Keratinocyte (primary cell): Measurements from ENCODE around the gene ARHGAP31.

ENCODE experiments used
- EZH2 ChIP-seq: IDR thresholded peaks from one replicate; pipeline ENCODE4 v1.6.1; 2012; ENCODE audit warnings: inconsistent platforms, mild to moderate bottlenecking, low read length, moderate library complexity
- TF ChIP-seq, protein P1 (sequence below), 3 experiments: IDR thresholded peaks in 1 of 3; conservative IDR thresholded peaks in 1 of 3; optimal IDR thresholded peaks in 1 of 3; 2 replicates in 2 of 3; 3 replicates in 1 of 3; pipeline versions ENCODE3 to v1.5.1; 2011; ENCODE audit warnings: low read length in 3 of 3, mild to moderate bottlenecking in 3 of 3, moderate library complexity in 2 of 3, control low read depth in 1 of 3, inconsistent platforms in 1 of 3; ENCODE audit not compliant: insufficient read depth in 2 of 3; ENCODE audit errors: extremely low read depth in 1 of 3

DNA sequence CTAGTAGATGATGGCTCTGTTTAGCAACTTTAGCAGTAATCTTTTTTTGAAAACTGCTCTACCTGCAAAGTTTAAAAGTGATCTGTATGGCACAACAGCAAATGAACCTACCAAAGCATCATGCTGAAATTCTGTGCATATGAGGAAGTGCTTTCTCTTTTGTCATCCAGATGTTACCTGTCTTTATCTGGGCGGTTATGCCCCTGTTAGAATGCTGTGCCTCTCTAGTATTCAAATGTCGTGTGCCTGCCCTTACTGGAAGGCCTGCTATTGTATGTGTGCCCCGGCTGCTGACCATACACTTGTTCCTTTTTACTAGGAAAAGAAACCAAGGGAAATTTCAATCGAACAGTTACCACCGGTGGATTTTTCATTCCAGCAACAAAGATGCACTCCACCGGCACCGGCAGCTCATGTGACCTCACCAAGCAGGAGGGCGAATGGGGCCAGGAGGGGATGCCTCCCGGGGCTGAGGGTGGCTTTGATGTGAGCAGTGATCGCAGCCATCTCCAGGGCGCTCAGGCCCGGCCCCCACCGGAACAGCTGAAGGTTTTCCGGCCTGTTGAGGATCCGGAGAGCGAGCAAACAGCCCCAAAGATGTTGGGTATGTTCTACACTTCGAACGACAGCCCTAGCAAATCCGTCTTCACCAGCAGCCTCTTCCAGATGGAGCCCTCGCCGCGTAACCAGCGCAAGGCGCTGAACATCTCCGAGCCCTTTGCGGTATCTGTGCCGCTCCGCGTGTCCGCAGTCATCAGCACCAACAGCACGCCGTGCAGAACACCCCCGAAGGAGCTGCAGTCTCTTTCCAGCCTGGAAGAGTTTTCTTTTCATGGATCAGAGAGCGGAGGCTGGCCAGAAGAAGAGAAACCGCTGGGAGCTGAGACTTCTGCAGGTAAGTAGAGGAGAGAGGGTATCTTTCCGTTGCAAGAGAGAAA, 107.6 kb downstream of the ARHGAP31 start:
- TF ChIP-seq, protein P1, sequence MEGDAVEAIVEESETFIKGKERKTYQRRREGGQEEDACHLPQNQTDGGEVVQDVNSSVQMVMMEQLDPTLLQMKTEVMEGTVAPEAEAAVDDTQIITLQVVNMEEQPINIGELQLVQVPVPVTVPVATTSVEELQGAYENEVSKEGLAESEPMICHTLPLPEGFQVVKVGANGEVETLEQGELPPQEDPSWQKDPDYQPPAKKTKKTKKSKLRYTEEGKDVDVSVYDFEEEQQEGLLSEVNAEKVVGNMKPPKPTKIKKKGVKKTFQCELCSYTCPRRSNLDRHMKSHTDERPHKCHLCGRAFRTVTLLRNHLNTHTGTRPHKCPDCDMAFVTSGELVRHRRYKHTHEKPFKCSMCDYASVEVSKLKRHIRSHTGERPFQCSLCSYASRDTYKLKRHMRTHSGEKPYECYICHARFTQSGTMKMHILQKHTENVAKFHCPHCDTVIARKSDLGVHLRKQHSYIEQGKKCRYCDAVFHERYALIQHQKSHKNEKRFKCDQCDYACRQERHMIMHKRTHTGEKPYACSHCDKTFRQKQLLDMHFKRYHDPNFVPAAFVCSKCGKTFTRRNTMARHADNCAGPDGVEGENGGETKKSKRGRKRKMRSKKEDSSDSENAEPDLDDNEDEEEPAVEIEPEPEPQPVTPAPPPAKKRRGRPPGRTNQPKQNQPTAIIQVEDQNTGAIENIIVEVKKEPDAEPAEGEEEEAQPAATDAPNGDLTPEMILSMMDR (optimal IDR thresholded peaks at IDR 0.05 in 1 of 3, IDR thresholded peaks at IDR 0.05 in 1 of 3, conservative IDR thresholded peaks at IDR 0.05 in 1 of 3; ENCODE audit: extremely low read depth in 1 of 3, insufficient read depth in 2 of 3, low read length in 3 of 3): no peak
- no peak for TF ChIP-seq EZH2
